GM12892 (cell line): Measurements from ENCODE around the gene DDX39B.

ENCODE experiments used
- POLR2A ChIP-seq: IDR thresholded peaks from 2 replicates; pipeline ENCODE4 v1.6.1; 2011; ENCODE audit warnings: low read depth, low read length, control low read depth
- POLR2AphosphoS5 ChIP-seq: IDR thresholded peaks from 2 replicates; pipeline ENCODE4 v1.6.1; 2011; ENCODE audit warnings: low read depth, low read length, control low read depth

- TF ChIP-seq POLR2A (no peak), POLR2AphosphoS5 (no peak)
Observed at GRCh38 chr6:31540640-31541039, 1.2 kb downstream of the DDX39B start.
